Sigmoid colon (tissue), 4 donors: ENCODE results near the gene DCLK2.

Experiments used
- CTCF ChIP-seq, 4 experiments: fragments of 450-650 bp in 3 of 4; fragments of 200-600 bp in 1 of 4; IDR thresholded peaks; one replicate each; pipeline ENCODE4 v1.5.1; 2016 to 2019; ENCODE audit warnings: antibody characterized with exemption in 4 of 4, mild to moderate bottlenecking in 3 of 4, moderate library complexity in 2 of 4
- EP300 ChIP-seq, 4 donors: sonication (generic); formaldehyde crosslinking; IDR thresholded peaks; one replicate each; pipeline ENCODE4 v1.6.1; 2017; ENCODE audit warnings: antibody characterized with exemption in 4 of 4
- POLR2A ChIP-seq, 2 donors: fragments of 450-650 bp; IDR thresholded peaks; one replicate each; pipeline ENCODE4 v1.6.1; 2016; ENCODE audit warnings: antibody characterized with exemption in 2 of 2, mild to moderate bottlenecking in 2 of 2, moderate library complexity in 2 of 2
- POLR2AphosphoS5 ChIP-seq, 4 donors: sonication (generic); formaldehyde crosslinking; IDR thresholded peaks; one replicate each; pipeline ENCODE4 v1.6.1; 2017; ENCODE audit warnings: antibody characterized with exemption in 4 of 4

- TF ChIP-seq CTCF (IDR thresholded peaks at IDR 0.05) = no peak
- TF ChIP-seq EP300 (IDR thresholded peaks at IDR 0.05) = no peak
- TF ChIP-seq POLR2AphosphoS5 (IDR thresholded peaks at IDR 0.05) = no peak
- no peak for TF ChIP-seq POLR2A (IDR thresholded peaks at IDR 0.05)
Measured at GRCh38 chr4:150072471-150072870, 5.8 kb upstream of the DCLK2 start.
